Ammon's horn (tissue), 1 donor: ENCODE data around the gene CDK13.

Experiments used
- DNase-seq: peaks from one replicate; pipeline ENCODE4 v3.0.0-alpha.2; 2016; ENCODE audit warnings: low spot score

Gene CDK13

GRCh38 chr7:39948956-39949928 lies 814 bp upstream of the CDK13 start:
- peak; percentile 100 for DNase-seq

GRCh38 chr7:39950473-39951225 lies 593 bp downstream of the CDK13 start:
- DNase-seq, result peak; percentile 47

GRCh38 chr7:39951226-39952194 lies 1.5 kb downstream of the CDK13 start:
- DNase-seq, result peak; percentile 62

GRCh38 chr7:39952374-39952773 lies 2.3 kb downstream of the CDK13 start:
- DNase-seq, result no peak

GRCh38 chr7:39952803-39953202 lies 2.7 kb downstream of the CDK13 start:
- DNase-seq, result no peak

GRCh38 chr7:39954694-39955093 lies 4.6 kb downstream of the CDK13 start:
- no peak for DNase-seq

- no peak for DNase-seq
These were observed 8.0 kb downstream of the CDK13 start for GRCh38 chr7:39958038-39958437.

GRCh38 chr7:39967406-39968161 lies 17.5 kb downstream of the CDK13 start:
- no peak for DNase-seq

- no peak for DNase-seq
These were observed 19.4 kb downstream of the CDK13 start for GRCh38 chr7:39969431-39969830.

GRCh38 chr7:39971924-39972323 lies 21.9 kb downstream of the CDK13 start:
- DNase-seq, result no peak

- no peak for DNase-seq
These were observed 23.7 kb downstream of the CDK13 start for GRCh38 chr7:39973801-39974200.

GRCh38 chr7:39978230-39978934 lies 28.3 kb downstream of the CDK13 start:
- no peak for DNase-seq

GRCh38 chr7:39979406-39980073 lies 29.5 kb downstream of the CDK13 start:
- DNase-seq, result no peak

GRCh38 chr7:39985398-39985918 lies 35.4 kb downstream of the CDK13 start:
- no peak for DNase-seq

- DNase-seq, result peak; percentile 50
These were observed 37.7 kb downstream of the CDK13 start for GRCh38 chr7:39987641-39988347.

- no peak for DNase-seq
These were observed 50.8 kb downstream of the CDK13 start for GRCh38 chr7:40000734-40001315.

- no peak for DNase-seq
These were observed 51.6 kb downstream of the CDK13 start for GRCh38 chr7:40001649-40002048.

- no peak for DNase-seq
These were observed 53.5 kb downstream of the CDK13 start for GRCh38 chr7:40003597-40003996.
